H1 (cell line): ENCODE data around the gene GRAMD4. TPM values are rescaled to one million over a fixed set of nuclear protein-coding genes. Genes with fewer than 3 reads are reported as not detected.

Experiments used
- CTCF ChIA-PET: fragments of 300-600 bp; sonication (Branson Sonifier 250); formaldehyde crosslinking; loops from one replicate; lab custom pipeline; 2021; ENCODE audit not compliant: partially characterized antibody; lab: Charles Lee
- POLR2A ChIA-PET: fragments of 300-600 bp; sonication (Branson Sonifier 250); formaldehyde crosslinking; loops from one replicate; lab custom pipeline; 2021; ENCODE audit warnings: inconsistent platforms; ENCODE audit not compliant: partially characterized antibody; lab: Charles Lee
- DNase-seq, 2 experiments: peaks; one replicate each; pipeline versions ENCODE4 v3.0.0 to v3.0.0-alpha.2; 2010 to 2022; ENCODE audit warnings: low spot score in 2 of 2, low read depth in 1 of 2, mixed read lengths in 1 of 2
- FAIRE-seq: peaks from 2 replicates; lab custom pipeline; 2011; peaks lifted over from hg19 to GRCh38; lab: Jason Lieb, UNC
- H2AFZ ChIP-seq: 2 replicates; pipeline ENCODE4 v1.8.1; 2012; ENCODE audit warnings: low read length, inconsistent platforms
- H2AK5ac ChIP-seq: 2 replicates; pipeline ENCODE4 v1.6.1; 2013; ENCODE audit warnings: low read depth, low read length
- H2BK120ac ChIP-seq: replicated peaks from 2 replicates; pipeline ENCODE3; 2013; ENCODE audit warnings: low read depth, low read length, inconsistent platforms
- H2BK12ac ChIP-seq: 2 replicates; pipeline ENCODE4 v1.6.1; 2013; ENCODE audit warnings: low read depth, low read length
- H2BK15ac ChIP-seq: 2 replicates; pipeline ENCODE4 v1.6.1; 2013; ENCODE audit warnings: low read length
- H2BK20ac ChIP-seq: 2 replicates; pipeline ENCODE4 v1.6.1; 2013; ENCODE audit warnings: low read length
- H2BK5ac ChIP-seq: 2 replicates; pipeline ENCODE4 v1.6.1; 2013; ENCODE audit warnings: low read depth, low read length
- H3K14ac ChIP-seq: 2 replicates; pipeline ENCODE4 v1.6.1; 2013; ENCODE audit warnings: inconsistent platforms; ENCODE audit not compliant: insufficient read length
- H3K18ac ChIP-seq: 2 replicates; pipeline ENCODE4 v1.6.1; 2013; ENCODE audit warnings: low read length; ENCODE audit errors: extremely low read depth
- H3K23ac ChIP-seq: 2 replicates; pipeline ENCODE4 v1.6.1; 2013; ENCODE audit warnings: inconsistent platforms; ENCODE audit not compliant: insufficient read length
- H3K23me2 ChIP-seq: 2 replicates; pipeline ENCODE4 v1.6.1; 2013; ENCODE audit warnings: low read depth, low read length
- H3K27ac ChIP-seq: 2 replicates; pipeline ENCODE4 v1.6.1; 2011; ENCODE audit warnings: low read depth, low read length, inconsistent platforms
- H3K27me3 ChIP-seq, 4 experiments: replicated peaks in 1 of 4; 1 replicate in 1 of 4; 2 replicates in 3 of 4; pipeline versions ENCODE4 v1.6.1 to v1.8.1; 2011 to 2013; ENCODE audit warnings: low read length in 3 of 4, mild to moderate bottlenecking in 3 of 4, inconsistent platforms in 2 of 4, mixed read lengths in 2 of 4, moderate library complexity in 1 of 4; ENCODE audit not compliant: control insufficient read depth in 3 of 4, insufficient read depth in 3 of 4; ENCODE audit errors: extremely low read depth in 1 of 4
- H3K36me3 ChIP-seq, 4 experiments: 2 replicates each; pipeline versions ENCODE4 v1.6.1 to v1.8.1; 2011 to 2013; ENCODE audit warnings: mild to moderate bottlenecking in 4 of 4, low read length in 3 of 4, moderate library complexity in 2 of 4, control low read depth in 1 of 4, inconsistent platforms in 1 of 4; ENCODE audit not compliant: insufficient read depth in 4 of 4, control insufficient read depth in 2 of 4
- H3K4ac ChIP-seq: replicated peaks from 2 replicates; pipeline ENCODE3; 2013; ENCODE audit warnings: low read length, low read depth, mixed read lengths, inconsistent platforms; ENCODE audit not compliant: insufficient read length
- H3K4me1 ChIP-seq, 4 experiments: replicated peaks in 1 of 4; 1 replicate in 1 of 4; 2 replicates in 3 of 4; pipeline versions ENCODE4 v1.6.1 to v1.8.1; 2011 to 2013; ENCODE audit warnings: low read length in 3 of 4, inconsistent platforms in 2 of 4, mixed read lengths in 1 of 4; ENCODE audit not compliant: insufficient read depth in 4 of 4, control insufficient read depth in 3 of 4
- H3K4me2 ChIP-seq, 2 experiments: 2 replicates each; pipeline versions ENCODE4 v1.6.1 to v1.8.1; 2011 to 2013; ENCODE audit warnings: low read depth in 2 of 2, low read length in 2 of 2, control low read depth in 1 of 2, inconsistent platforms in 1 of 2, mild to moderate bottlenecking in 1 of 2; ENCODE audit not compliant: insufficient read depth in 1 of 2
- H3K4me3 ChIP-seq, 4 experiments: fragments of 200-600, 300-600 bp in 1 of 4; sonication (generic), shearing (Covaris generic), sonication (Bioruptor Twin) in 1 of 4; 2 replicates each; pipeline versions ENCODE4 v1.5.1 to v1.8.1; 2011 to 2016; ENCODE audit warnings: low read length in 4 of 4, low read depth in 3 of 4, control low read depth in 2 of 4, inconsistent platforms in 2 of 4, mild to moderate bottlenecking in 2 of 4, mixed read lengths in 1 of 4, moderate library complexity in 1 of 4; ENCODE audit not compliant: insufficient read depth in 2 of 4; ENCODE audit errors: extremely low read depth in 1 of 4
- H3K56ac ChIP-seq: replicated peaks from 2 replicates; pipeline ENCODE3; 2013; ENCODE audit warnings: low read depth, mild to moderate bottlenecking, mixed read lengths, low read length, inconsistent platforms; ENCODE audit not compliant: insufficient read length
- H3K79me1 ChIP-seq: 2 replicates; pipeline ENCODE4 v1.6.1; 2013; ENCODE audit warnings: low read depth, low read length, control low read depth
- H3K79me2 ChIP-seq, 2 experiments: 2 replicates each; pipeline versions ENCODE4 v1.6.1 to v1.8.1; 2012 to 2013; ENCODE audit warnings: low read length in 2 of 2, mild to moderate bottlenecking in 2 of 2, inconsistent platforms in 1 of 2; ENCODE audit not compliant: insufficient read depth in 2 of 2, control insufficient read depth in 1 of 2
- H3K9ac ChIP-seq, 4 experiments: replicated peaks in 1 of 4; 1 replicate in 1 of 4; 2 replicates in 3 of 4; pipeline versions ENCODE4 v1.6.1 to v1.8.1; 2011 to 2013; ENCODE audit warnings: low read depth in 3 of 4, low read length in 3 of 4, control low read depth in 2 of 4, mild to moderate bottlenecking in 2 of 4, moderate library complexity in 2 of 4, inconsistent platforms in 1 of 4; ENCODE audit errors: extremely low read depth in 1 of 4
- H3K9me3 ChIP-seq, 2 experiments: 2 replicates each; pipeline versions ENCODE4 v1.6.1 to v1.8.1; 2012 to 2013; ENCODE audit warnings: mild to moderate bottlenecking in 2 of 2, moderate library complexity in 2 of 2, control low read depth in 1 of 2, inconsistent platforms in 1 of 2, low read depth in 1 of 2, low read length in 1 of 2, mixed read lengths in 1 of 2; ENCODE audit not compliant: insufficient read depth in 2 of 2
- H4K20me1 ChIP-seq, 2 experiments: replicated peaks in 1 of 2; 2 replicates each; pipeline versions ENCODE3 to v1.8.1; 2011 to 2013; ENCODE audit warnings: inconsistent platforms in 2 of 2, low read length in 2 of 2, mild to moderate bottlenecking in 1 of 2; ENCODE audit not compliant: insufficient read depth in 2 of 2, control insufficient read depth in 1 of 2
- H4K5ac ChIP-seq: 2 replicates; pipeline ENCODE4 v1.6.1; 2013; ENCODE audit warnings: low read length, low read depth, mixed read lengths, inconsistent platforms; ENCODE audit not compliant: insufficient read length
- H4K8ac ChIP-seq: 2 replicates; pipeline ENCODE4 v1.8.0; 2013; ENCODE audit warnings: mild to moderate bottlenecking, moderate library complexity, low read length, inconsistent platforms; ENCODE audit not compliant: insufficient read depth; ENCODE audit errors: extremely low read depth
- H4K91ac ChIP-seq: replicated peaks from 2 replicates; pipeline ENCODE3; 2013; ENCODE audit warnings: low read length, mixed read lengths, inconsistent platforms; ENCODE audit not compliant: insufficient read length
- BCL11A ChIP-seq, 2 experiments: IDR thresholded peaks; one replicate each; pipeline ENCODE4 v1.6.1; 2011; ENCODE audit warnings: low read depth in 2 of 2, low read length in 2 of 2, mild to moderate bottlenecking in 2 of 2
- CHD2 ChIP-seq: IDR thresholded peaks from 2 replicates; pipeline ENCODE4 v1.6.1; 2012; ENCODE audit warnings: low read length, improper control_type of control experiment
- EP300 ChIP-seq, 2 experiments: IDR thresholded peaks; 1 replicate in 1 of 2; 2 replicates in 1 of 2; pipeline ENCODE4 v1.6.1; 2011 to 2012; ENCODE audit warnings: low read depth in 2 of 2, low read length in 2 of 2, mild to moderate bottlenecking in 2 of 2, borderline replicate concordance in 1 of 2, inconsistent platforms in 1 of 2, moderate library complexity in 1 of 2
- EZH2 ChIP-seq: fragments of 200-600 bp; sonication (generic); IDR thresholded peaks from 2 replicates; pipeline ENCODE4 v1.7.1; 2012; ENCODE audit warnings: low read depth, mild to moderate bottlenecking, moderate library complexity, low read length, inconsistent platforms; ENCODE audit not compliant: severe bottlenecking
- HDAC6 ChIP-seq: IDR thresholded peaks from one replicate; pipeline ENCODE4 v1.7.1; 2012; ENCODE audit warnings: low read depth, mild to moderate bottlenecking, inconsistent platforms, low read length, moderate library complexity
- KDM4A ChIP-seq: IDR thresholded peaks from one replicate; pipeline ENCODE4 v1.7.1; 2012; ENCODE audit warnings: low read depth, mild to moderate bottlenecking, moderate library complexity, low read length, inconsistent platforms; ENCODE audit not compliant: severe bottlenecking
- KDM5A ChIP-seq: fragments of 200-600 bp; IDR thresholded peaks from 2 replicates; pipeline ENCODE4 v1.7.1; 2012; ENCODE audit warnings: mild to moderate bottlenecking, low read length, inconsistent platforms, mixed read lengths
- POLR2A ChIP-seq, 2 experiments: IDR thresholded peaks; 1 replicate in 1 of 2; 2 replicates in 1 of 2; pipeline ENCODE4 v1.6.1; 2011; ENCODE audit warnings: low read depth in 2 of 2, low read length in 2 of 2, mild to moderate bottlenecking in 2 of 2; ENCODE audit errors: control extremely low read depth in 1 of 2
- SIX5 ChIP-seq: IDR thresholded peaks from 2 replicates; pipeline ENCODE4 v1.6.1; 2011; ENCODE audit warnings: mild to moderate bottlenecking, low read depth, low read length
- SP2 ChIP-seq: IDR thresholded peaks from 2 replicates; pipeline ENCODE4 v1.6.1; 2012; ENCODE audit warnings: mild to moderate bottlenecking, low read length, inconsistent platforms
- SP4 ChIP-seq: IDR thresholded peaks from 2 replicates; pipeline ENCODE4 v1.6.1; 2012; ENCODE audit warnings: low read length, inconsistent platforms
- TAF7 ChIP-seq: optimal IDR thresholded peaks from 2 replicates; pipeline ENCODE3; 2011; ENCODE audit warnings: low read depth, mild to moderate bottlenecking, inconsistent platforms, low read length, moderate library complexity, borderline replicate concordance
- WGBS, 2 experiments: shearing (Covaris generic) in 1 of 2; methylation state at CpG; one replicate each; pipeline versions ENCODE4 v1.1.6 to v1.1.7; 2013 to 2015; ENCODE audit warnings: low lambda C conversion rate in 2 of 2, mixed read lengths in 2 of 2, inconsistent platforms in 1 of 2, low coverage in 1 of 2, missing lambda C conversion rate in 1 of 2; ENCODE audit not compliant: insufficient replicate concordance in 2 of 2, insufficient coverage in 1 of 2, insufficient read length in 1 of 2; ENCODE audit errors: extremely low coverage in 1 of 2, missing lambda C conversion rate in 1 of 2; 5-methylcytosine and 5-hydroxymethylcytosine counted together
- polyA plus RNA-seq, 7 experiments: library from polyadenylated mRNA; depleted of rRNA in 3 of 7; stranded (reverse) in 5 of 7; unstranded in 2 of 7; fragments of >200 nt in 5 of 7; fragments of 200-250 nt in 2 of 7; gene quantifications; 1 replicate in 5 of 7; 2 replicates in 1 of 7; 4 replicates in 1 of 7; pipeline versions ENCODE4 v1.2.1 to v1.2.3, GENCODE V29; 2011 to 2013; ENCODE audit warnings: missing spikeins in 2 of 7, mixed read lengths in 2 of 7
- total RNA-seq: library from RNA; stranded (reverse); fragmentation: NEBNext Ultra II Directional; extraction: Animal tissue kit (Norgen Biotek cat#: 25700); gene quantifications from 2 replicates; pipeline ENCODE4 v1.2.1, GENCODE V29; 2021

The GRAMD4 gene
- total and polyA plus RNA-seq, 2 of the 8 experiments (the other 6 are each of a cell fraction or from before 2014, with no cell fraction given), result 7.9 to 25.6 TPM

- Histone ChIP-seq H4K5ac (no peak overlapping the region), H2BK120ac (no peak overlapping the region), H3K9me3 (no peaks in the 10 kb centered on the region), H2BK5ac (no peak overlapping the region; the same call in 1 of the 2 replicates), H3K14ac (no peak overlapping the region), H4K8ac (no peak overlapping the region), H3K4me2 (no peak overlapping the region), H2BK15ac (no peak overlapping the region), H2AFZ (no peak overlapping the region), H4K91ac (no peak overlapping the region), H2BK12ac (no peak overlapping the region), H3K27me3 (no peaks in the 10 kb centered on the region), H3K79me1 (no peaks in the 10 kb centered on the region), H3K23me2 (no peaks in the 10 kb centered on the region), H3K36me3 (peaks cover 0 to 28% (median 24%) of the 10 kb centered on the region in 4 experiments; a peak in 7 of 8 replicates), H3K23ac (no peak overlapping the region), H3K56ac (no peak overlapping the region), H3K27ac (no peak overlapping the region), H3K4me3 (no peak overlapping the region), H3K9ac (no peak overlapping the region; a peak in 1 of 7 replicates), H3K4ac (no peak overlapping the region), H4K20me1 (peaks cover 1 to 13% of the 10 kb centered on the region in 2 experiments), H3K79me2 (no peaks in the 10 kb centered on the region), H2AK5ac (no peak overlapping the region), H3K18ac (no peak overlapping the region), H2BK20ac (no peak overlapping the region), H3K4me1 (no peaks in the 10 kb centered on the region)
- 91% methylated on average over 18 of the region's 26 CpGs; no CpG with 5 or more reads in 1 of the 2 experiments for WGBS, 2 experiments
- no peak for DNase-seq
- FAIRE-seq, result no peak
- ChIA-PET CTCF (interaction anchor here (0.6 to 0.7 kb wide), 2 partner anchors 10 to 27 kb away, joined by 3 to 4 read pairs; no protein-coding TSS in a partner anchor), POLR2A (no interaction called here)
- no peak for TF ChIP-seq TAF7
- TF ChIP-seq SP4, result no peak
- TF ChIP-seq EZH2, result no peak
- TF ChIP-seq KDM4A, result no peak
- TF ChIP-seq BCL11A (IDR thresholded peaks at IDR 0.05; ENCODE audit: low read depth in 2 of 2, low read length in 2 of 2), result no peak
- no peak for TF ChIP-seq EP300 (IDR thresholded peaks at IDR 0.05; ENCODE audit: borderline replicate concordance in 1 of 2, low read depth in 2 of 2, low read length in 2 of 2)
- TF ChIP-seq POLR2A (IDR thresholded peaks at IDR 0.05; ENCODE audit: control extremely low read depth in 1 of 2, low read depth in 2 of 2, low read length in 2 of 2), result no peak
- TF ChIP-seq HDAC6, result no peak
- no peak for TF ChIP-seq SP2
- no peak for TF ChIP-seq KDM5A
- no peak for TF ChIP-seq SIX5
- TF ChIP-seq CHD2, result no peak
These were observed 83.2 kb downstream of the GRAMD4 start for GRCh38 chr22:46703171-46703995.
